Measurements from ENCODE around the gene P2RX4.
"Not testable (repeated sequence)": the region's sequence is repeated elsewhere in the genome, so short reads cannot be mapped to it uniquely, and the experiment has no call there.

The P2RX4 gene

DNA sequence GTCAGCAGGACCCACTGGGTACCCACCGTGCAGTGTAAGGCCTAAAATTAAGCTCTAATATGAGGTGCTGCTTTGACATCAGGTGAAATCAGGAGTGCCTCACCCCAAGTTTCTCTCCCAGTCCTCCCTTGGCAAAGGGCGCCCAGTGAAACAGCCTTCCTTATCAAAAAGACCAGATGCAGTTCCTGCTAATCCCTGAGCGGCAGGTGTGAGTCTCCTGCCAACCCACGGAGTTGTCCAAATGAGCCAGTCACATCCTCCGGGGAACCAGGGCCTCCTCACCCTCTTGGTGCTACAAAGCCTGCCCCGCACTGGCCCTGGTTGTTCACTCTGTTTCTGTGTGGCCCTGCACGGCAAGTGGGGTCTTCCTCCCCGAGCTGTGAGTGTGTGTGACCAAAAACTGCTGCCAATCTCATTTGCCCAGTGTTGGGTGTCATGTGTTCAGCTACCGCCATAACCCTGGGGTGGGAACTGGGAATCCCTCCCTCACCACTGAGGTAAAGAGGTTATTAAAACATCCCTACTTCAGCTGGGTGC lies 20.2 kb upstream of the P2RX4 start:
- DNase-seq = no peak

DNA sequence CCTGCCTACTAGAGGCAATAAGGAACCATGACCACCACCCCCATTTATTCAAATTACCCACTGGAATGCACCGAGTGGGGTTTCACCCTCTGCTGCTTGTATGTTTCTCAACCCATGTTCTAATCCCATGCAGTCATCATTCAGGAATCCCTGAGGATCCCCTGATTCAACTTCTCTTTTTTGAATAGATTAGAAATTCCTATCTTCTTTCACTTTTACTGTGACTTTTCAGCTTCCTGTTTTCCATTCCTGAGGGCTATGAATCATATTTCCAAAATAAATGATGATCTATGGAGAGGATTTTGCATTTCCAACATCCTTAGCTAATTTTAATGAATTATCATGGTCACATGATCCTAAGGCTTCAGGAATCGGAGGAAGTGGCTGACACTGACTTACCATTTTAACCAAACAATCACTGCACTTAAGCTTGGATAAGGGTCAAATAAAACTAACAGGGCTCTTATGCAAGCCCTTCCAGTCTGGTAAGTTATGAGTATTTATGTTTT lies 19.4 kb upstream of the P2RX4 start:
- DNase-seq = no peak

DNA sequence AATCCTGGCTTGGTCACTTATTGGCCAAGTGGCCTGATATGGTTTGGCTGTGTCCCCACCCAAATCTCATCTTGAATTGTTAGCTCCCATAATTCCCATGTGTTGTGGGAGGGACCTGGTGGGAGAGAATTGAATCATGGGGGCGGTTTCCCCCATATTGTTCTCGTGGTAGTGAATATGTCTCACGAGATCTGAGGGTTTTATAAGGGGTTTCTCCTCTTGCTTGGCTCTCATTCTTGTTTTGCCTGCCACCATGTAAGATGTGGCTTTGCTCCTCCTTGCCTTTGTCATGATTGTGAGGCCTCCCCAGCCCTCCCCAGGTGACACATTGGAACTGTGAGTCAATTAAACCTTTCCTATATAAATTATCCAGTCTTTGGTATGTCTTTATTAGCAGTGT lies 18.8 kb upstream of the P2RX4 start:
- no peak for DNase-seq

DNA sequence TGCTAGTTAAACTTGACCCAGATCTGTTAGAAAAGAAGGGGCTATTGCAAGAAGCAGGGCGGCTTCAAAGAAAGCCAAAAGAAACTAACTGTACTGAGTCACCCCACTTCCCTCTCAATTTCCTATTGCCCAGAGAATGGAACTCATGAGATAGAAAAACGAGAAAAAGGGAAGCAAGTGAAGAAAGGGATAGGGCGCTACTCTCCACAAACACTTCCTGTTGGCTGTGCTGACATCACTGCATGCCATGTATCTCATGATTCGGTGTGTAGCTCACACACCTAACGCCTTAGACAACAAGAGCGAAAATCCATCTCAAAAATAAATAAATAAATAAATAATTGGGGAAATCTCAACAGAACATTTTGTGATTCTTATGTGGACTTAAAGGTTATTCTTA lies 13.0 kb upstream of the P2RX4 start:
- no peak for DNase-seq

DNA sequence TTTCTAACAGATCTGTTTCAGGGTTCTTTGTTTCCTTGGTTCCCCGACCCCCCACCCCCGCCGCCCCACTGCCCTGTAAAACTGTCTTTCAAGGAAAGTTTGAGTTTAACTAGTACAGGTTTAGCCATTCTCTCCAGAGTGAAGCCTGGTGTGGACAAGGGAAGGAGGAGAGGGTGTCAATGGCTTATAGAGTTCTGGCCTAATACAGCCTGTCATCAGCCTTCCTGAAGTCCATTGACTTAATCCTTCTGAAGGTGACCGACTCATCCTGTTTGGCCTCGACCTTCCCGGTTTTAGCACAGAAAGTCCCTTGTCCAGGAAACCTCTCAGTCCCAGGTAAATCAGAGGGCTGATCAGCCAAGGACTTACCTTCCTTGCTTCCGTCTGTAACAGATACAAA lies 11.0 kb upstream of the P2RX4 start:
- DNase-seq = no peak

DNA sequence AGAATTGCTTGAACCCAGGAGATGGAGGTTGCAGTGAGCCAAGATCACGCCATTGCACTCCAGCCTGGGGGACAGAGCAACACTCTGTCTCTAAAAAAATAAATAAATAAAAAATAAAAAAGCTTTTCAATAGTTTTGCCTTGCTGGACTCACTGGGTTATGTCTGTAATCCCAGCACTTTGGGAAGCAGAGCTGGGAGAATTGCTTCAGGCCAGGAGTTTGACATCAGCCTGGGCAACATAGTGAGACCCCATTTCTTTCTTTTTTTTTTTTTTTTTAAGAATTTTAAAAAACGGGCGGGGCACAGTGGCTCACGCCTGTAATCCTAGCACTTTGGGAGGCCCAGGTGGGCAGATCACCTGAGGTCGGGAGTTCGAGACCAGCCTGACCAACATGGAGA lies 8.8 kb upstream of the P2RX4 start:
- DNase-seq = not testable (repeated sequence)

DNA sequence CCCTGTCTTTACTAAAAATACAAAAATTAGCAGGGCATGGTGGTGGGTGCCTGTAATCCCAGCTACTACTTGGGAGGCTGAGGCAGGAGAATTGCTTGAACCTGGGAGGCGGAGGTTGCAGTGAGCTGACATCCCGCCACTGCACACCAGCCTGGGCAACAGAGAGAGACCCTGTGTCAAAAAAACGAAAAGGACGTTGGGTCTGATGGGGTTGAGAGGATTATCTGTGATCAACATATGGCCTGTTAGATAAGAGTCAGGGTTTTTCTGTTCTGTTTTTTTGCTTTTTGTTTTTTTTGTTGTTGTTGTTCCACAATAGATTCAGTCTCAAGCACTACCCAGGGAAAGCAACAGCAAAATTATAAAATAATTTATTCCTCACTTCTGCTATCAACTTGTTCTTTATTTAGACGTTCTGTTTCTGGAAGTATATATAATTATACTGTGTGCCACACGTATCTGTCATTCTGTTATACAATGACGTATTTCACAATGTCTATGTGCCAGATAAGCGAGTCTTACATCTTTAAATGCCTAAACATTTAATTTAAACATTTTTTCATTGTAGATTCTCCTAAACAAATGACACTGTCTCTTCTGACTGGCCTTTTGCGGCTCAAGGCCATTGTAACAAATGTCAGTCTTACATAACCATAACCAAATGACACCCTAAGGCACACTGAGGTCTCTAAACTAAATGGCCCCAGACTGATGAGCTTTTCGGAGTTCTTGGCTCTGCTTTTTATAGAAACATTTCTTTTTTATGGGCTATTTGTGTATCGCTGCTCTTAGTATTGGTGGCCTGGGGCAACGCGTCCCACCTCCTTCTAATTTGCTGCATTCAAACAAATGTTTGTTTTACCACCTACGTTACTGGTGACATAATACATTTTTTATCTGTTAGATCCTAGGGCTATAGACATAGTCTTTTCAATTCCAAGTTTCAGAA lies 7.2 kb upstream of the P2RX4 start:
- no peak for DNase-seq

DNA sequence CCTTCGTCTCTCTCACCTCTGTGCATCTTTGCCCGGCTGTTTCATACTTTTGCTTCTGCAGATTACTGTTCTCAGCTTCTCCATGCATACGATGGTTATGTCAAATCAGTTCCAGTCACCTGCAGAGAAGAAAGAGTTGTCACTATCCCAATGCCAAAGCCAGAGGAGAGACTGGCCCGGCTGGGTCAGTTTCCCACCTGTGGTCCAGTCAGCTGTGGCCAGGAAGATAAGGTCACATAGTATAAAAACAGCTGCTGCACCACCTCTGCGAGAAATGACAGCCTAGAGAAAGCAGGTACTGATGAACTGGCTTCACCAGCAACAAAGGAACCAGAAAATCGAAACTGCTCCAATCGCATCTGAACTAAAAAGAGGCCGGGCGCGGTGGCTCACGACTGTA lies 6.4 kb upstream of the P2RX4 start:
- DNase-seq = no peak

DNA sequence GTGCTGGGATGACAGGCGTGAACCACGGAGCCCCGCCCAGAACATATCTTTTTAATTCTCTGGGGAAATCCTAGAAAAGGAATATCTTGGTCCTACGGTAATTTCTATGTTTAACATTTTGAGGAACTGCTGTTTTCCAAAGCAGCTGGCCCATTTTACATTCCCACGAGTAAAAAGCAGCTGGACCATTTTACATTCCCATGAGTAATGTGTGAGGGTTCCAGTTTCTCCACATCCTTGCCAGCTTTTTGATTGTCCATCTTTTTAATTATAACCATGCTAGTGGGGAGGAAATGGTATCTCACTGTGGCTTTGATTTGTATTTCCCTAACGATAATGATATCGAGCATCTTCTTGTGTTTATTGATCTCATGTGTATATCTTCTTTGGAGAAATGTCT lies 4.4 kb upstream of the P2RX4 start:
- no peak for DNase-seq

DNA sequence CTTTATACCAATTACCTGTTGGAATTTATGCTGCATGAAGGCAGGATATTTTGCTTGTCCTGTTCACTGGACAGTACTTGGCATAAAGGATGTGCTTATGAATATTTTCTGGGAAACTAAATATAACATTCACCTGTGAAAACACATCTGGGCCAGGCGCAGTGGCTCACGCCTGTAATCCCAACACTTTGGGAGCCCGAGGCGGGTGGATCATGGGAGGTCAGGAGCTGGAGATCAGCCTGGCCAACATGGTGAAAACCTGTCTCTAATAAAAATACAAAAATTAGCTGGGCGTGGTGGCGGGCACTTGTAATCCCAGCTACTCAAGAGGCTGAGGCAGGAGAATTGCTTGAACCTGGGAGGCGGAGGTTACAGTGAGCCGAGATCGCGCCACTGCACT lies 1.4 kb upstream of the P2RX4 start:
- DNase-seq = not testable (repeated sequence)

DNA sequence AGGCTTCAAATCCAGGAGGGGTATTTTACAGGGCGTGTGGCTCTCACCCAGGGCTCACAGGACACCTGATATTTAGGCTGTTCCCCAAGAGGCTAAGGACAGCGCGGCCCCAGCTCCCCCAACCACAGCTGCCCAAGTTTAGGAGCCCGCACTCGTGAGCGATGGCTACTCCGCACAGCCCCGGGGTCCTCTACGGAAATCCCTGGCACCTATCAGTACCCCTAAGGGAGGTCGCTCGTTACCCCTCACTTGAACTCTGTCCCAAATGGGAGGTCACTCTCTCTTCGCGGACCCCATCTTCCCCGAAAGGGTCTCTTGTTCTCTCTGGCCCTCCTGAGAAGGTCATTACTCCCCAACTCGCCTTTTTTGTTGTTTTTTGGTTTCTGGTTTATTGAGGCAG lies 708 bp upstream of the P2RX4 start:
- DNase-seq = no peak

DNA sequence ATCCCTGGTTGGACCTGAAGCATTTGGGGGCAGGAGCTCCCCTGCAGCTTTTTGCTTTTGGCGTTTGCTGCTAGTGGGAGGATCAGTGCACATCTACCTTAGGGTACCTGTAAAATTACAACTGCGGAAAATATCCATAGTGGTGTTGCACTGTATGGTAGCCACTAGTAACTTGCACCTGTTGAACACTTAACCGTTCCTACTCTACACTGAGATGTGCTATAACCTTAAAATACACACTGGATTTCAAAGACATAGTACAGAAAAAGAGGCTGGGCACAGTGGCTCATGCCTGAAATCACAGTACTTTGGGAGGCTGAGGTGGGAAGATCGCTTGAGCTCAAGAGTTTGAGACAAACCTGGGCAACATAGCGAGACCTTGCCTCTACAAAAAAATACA lies 2.9 kb downstream of the P2RX4 start:
- DNase-seq = no peak

DNA sequence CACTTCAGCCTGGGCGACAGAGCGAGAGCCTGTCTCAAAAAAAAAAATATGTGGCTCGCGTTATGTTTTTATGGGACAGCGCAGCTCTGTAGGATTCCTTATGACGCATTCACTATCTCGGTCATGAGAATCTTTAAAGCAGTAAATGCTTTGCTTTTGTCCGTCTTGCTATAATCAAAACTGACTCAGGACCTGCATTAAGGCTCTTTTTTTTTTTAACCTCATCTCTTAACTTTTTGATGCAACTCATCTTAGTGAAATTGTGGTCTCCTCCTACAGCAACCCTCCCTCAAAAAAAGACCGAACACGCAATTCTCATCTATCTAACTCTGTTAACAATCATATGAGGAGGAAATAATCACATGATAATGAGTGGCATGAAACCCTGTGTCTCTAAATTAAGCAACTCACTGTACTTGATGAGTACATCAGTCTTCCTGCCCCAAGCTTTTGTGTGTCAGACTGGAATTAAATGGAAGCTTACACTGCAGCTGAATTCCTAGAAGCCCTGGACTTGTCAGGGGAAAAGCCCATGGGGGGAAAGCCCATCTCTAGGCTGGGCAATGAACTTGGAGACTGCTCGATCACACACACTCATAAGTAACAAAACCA lies 4.3 kb downstream of the P2RX4 start:
- DNase-seq = peak in 1 of 4 experiments; percentile 18

DNA sequence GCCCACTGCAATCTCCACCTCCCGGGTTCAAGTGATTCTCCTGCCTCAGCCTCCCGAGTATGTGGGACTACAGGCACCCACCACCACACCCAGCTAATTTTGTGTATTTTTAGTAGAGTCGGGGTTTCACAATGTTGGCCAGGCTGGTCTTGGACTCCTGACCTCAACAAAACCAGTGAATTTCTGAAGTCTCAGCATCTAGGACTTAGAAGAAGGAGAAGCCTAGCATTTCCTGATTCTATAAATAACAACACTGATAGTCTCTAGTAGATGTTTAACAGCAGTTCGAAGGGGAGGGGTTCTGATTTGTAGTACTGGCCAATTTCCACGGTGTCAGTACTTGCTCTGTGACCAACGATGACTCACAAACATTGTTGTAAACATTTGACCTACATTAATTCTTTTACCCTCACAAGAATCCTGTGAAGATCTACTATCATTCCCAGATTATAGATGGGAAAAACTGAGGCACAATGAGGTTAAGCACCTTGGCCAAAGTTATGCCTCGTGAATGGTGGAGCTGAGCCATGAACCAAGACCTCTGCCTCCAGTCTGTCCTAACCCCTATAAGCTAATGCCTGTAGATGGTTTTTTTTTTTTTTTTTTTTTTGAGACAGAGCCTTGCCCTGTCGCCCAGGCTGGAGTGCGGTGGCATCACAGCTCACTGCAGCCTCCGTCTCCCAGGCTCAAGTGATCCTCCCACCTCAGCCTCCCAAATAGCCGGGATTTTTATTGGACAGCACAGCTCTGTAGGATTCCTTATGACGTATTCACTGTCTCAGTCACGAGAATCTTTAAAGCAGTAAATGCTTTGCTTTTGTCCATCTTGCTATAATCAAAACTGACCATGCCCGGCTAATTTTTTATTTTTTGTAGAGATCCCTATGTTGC lies 5.2 kb downstream of the P2RX4 start:
- no peak for DNase-seq

DNA sequence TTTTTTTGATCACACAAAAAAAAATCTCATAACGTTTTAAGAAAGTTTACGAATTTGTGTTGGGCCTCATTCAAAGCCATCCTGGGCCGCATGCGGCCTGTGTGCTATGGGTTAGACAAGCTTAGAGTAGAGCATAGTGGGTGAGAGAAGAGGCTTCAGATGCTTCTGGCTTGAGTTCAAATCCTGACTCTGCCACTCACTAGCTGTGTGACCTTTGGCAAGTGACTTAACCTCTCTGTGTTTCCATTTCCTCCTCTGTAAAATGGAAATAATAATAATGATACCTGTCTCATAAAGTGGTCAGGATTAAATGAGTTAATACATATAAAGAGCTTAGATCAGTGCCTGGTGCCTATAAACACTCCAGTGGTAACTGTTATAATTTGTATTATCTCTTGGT lies 6.2 kb downstream of the P2RX4 start:
- DNase-seq = no peak

DNA sequence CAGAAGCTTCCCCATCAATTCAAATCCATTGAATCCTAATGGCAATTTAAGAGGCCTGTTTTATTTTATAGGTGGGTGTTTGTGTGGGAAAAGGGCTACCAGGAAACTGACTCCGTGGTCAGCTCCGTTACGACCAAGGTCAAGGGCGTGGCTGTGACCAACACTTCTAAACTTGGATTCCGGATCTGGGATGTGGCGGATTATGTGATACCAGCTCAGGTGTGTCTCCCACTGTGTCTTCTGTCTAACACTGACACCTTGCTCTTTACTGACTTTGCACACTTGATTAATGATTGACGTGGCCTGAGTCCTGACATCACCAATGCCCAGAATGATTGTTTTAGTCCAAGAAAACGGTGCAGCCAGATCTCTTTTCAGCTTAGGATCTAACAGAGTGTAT lies 7.1 kb downstream of the P2RX4 start:
- no peak for DNase-seq

DNA sequence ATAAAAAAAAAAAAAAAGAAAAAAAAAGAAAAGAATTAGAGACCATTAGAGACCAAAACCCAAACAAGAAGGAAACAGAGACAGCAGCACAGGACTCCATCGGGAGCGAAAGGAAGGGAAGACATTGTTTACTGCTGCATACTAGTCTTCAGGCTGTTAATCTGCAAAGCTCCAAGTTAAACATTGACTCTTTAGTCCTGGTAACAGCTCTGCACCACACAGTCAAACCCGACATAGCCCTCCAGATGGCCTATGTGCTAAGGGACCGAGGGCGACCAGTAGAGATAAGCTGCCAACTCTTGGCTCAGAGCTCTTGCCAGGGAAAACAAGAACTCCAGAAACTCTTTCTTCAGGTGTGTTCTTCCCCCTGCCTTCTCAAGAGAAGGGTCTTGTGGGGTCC lies 7.8 kb downstream of the P2RX4 start:
- DNase-seq = no peak

DNA sequence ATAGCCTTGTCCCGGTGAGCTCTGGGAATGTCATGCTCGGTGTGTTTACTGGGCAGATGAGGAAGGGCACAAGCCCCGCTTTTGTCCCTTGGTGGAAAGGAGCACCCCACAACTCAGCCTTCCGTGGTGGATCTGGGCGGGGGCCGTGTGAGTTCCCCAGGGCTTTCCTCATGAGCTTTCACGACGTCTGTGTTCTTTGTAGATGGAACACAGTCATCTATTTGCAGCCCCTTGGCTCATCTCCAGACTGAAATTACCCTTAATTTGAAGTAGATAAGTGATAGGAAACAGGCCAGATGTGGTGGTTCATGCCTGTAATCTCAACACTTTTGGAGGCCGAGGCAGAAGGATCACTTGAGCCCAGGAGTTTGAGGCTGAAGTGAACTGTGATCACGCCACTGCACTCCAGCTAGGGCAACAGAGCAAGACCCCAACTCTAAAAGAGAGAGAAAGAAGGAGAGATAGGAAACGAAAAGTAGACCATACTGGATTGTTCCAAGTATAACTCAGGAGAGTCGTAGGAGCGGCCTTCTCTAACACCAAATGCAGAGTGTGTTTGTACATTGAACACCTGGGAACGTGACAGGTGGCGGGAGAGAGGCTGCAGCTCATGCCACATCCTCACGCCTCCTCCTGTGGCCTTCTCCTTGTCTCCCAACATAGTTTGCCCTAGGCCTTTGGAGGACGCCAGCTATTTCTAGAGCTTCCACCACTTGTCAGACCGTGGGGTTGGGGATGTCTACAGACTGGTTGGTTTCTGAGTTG lies 8.8 kb downstream of the P2RX4 start:
- DNase-seq = no peak

DNA sequence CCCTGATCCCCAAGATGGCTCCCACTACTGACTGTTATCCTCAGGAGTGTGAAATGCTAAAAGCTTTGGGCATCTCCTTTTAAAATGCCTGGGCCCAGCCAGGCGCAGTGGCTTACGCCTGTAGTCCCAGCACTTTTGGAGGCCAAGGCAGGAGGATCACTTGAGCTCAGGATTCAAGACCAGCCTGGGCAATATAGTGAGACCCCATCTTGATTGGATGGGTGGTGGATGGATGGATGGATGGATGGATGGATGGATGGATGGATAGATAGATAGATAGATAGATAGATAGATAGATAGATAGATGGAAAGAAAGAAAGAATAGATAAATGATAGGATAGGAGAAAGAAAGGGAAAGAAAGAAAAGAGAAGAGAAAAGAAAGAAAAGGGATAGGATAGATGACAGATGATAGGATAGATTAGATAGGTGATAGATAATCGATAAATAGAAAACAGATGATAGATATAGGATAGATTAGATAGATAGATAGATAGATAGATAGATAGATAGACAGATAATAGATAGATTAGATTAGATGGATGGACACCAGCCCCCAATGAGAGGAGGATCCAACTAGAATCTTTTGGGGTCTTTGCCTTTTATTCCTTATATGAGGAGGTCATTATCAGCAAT lies 9.5 kb downstream of the P2RX4 start:
- no peak for DNase-seq

DNA sequence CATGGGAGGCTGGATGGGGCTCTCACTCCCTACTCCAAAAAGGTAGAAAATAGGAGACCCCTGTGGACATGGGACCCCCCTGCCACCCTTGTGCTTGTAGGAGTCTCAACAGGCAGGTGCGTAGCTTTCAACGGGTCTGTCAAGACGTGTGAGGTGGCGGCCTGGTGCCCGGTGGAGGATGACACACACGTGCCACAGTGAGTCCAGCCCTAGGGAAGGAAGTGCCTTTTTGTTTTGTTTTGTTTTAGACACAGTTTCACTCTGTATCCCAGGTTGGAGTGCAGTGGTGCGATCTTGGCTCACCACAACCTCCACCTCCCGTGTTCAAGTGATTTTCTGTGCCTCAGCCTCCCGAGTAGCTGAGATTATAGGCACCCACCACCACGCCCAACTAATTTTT lies 12.9 kb downstream of the P2RX4 start:
- DNase-seq = no peak

All from activated CD4-positive, CD25-positive, alpha-beta regulatory T cell (primary cell).